ENCODE measurements around the gene SURF4.

SURF4 gene

DNA sequence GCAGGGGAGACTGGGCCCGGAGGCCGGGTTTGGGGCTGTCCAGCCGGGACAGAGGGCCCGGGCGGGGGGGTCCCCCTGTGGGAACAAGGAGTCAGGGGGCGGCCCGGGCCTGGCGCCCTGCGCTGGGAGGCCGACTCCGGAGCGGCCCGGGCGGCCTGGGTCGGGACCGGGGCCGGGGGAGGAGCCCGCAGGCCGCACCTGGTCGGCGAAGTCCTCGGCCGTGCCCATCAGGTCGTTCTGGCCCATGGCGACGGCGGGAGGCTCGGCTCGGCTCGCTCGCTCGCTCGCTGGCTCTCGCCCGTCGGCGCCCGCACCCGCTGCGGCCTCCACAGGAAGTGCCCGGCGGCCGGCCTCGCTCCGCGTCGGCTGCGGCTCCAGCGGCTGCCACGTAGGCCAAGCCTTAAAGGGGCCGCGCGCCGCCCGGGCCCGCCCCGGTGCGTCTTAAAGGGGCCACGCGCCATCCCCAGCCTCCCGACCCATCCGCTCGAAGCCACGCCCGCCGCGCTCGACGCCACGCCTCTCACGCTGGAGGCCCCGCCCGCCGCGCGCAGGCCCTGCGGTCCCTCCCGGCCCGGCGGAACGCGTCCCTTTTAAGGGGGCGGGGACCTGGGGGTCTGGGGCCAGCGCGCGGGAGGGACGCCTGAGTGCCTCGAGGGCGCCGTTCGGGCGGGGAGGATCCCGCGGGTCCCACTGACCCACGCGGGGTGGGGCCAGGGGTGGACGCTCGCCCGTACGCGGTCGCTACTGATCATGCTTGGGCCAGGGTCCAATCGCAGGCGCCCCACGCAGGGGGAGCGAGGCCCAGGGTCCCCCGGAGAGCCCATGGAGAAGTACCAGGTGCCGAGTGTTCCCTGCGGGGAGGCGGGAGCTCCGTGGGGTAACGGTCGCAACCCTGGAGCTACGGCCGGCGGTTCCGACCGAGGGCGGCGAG, at the start of gene SURF4, which contains the start of gene STKLD1:
Gene SURF4 (minus strand): TSS at position 337 of the 931 bp plus-strand sequence. CDS start 91 bp downstream, at position 246.
Gene STKLD1 (plus strand): TSS at position 643 of the 931 bp plus-strand sequence. CDS start 108 bp downstream, at position 751.
- in situ Hi-C loops (cut with HindIII; ENCODE audit: low sequenced_read_pairs), result loop anchor here (5.0 kb wide), 3 partner anchors 41 to 116 kb away; partner anchors contain the start of gene REXO4

DNA sequence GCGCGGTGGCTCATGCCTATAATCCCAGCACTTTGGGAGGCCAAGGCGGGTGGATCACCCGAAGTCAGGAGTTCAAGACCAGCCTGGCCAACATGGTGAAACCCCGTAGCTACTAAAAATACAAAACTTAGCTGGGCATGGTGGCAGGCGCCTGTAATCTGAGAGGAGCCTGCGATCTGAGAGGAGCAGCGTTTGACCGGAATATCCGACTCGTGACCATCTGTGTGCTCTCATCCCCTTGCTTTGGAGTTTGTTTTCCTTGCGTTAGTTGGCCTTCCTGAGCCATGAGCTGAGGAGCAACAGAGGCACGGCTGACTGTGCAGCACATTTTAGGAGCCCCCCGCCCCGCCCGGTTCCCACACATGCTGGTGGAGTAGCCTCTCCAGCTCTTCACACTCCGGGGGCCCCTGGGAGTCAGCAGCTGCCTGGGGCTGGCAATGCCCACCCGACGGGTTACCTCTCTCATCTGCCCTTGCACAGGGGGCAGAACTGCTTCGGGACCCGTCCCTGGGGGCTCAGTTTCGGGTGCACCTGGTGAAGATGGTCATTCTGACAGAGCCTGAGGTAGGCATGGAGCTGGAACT, 49.3 kb upstream of the SURF4 start:
- in situ Hi-C loops (cut with HindIII; ENCODE audit: low sequenced_read_pairs), result no loop called here

DNA sequence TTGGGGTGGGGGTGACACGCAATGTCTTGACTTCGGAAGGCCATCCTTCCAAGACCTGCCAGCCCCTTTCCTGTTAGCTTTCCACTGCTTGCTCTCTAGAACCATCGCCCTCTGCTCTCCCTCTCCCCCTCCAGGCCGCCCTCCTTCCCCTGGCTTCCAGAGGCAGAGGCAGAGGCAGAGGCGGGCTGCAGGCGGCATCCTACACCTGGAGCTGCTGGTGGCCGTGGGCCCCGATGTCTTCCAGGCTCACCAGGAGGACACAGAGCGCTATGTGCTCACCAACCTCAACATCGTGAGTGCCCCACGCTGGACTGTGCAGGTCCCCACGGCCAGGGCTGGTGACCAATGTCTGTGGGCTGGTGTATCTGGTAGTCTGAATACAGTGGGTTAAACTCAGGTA, 48.3 kb upstream of the SURF4 start:
- in situ Hi-C loops (cut with HindIII; ENCODE audit: low sequenced_read_pairs), result no loop called here

DNA sequence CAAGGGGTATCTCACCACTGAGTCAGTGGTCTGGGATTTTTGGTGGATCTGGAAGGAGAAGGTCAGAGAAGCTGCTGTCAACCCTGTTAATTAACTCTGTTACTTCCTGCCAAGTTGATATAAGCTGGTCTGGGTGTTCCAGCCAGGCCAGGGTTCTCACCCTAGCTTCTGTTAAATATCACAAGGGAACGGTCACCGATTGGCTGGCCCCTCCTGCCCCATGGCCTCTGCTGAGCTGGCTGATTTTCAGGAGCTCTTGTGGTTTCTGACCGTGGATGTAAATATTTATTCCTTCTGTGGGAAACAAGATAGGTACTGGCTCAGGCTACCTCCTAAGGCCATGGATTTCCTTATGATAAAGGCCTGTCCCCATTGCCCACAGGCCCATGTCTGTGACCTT, 47.4 kb upstream of the SURF4 start:
- in situ Hi-C loops (cut with HindIII; ENCODE audit: low sequenced_read_pairs), result no loop called here

DNA sequence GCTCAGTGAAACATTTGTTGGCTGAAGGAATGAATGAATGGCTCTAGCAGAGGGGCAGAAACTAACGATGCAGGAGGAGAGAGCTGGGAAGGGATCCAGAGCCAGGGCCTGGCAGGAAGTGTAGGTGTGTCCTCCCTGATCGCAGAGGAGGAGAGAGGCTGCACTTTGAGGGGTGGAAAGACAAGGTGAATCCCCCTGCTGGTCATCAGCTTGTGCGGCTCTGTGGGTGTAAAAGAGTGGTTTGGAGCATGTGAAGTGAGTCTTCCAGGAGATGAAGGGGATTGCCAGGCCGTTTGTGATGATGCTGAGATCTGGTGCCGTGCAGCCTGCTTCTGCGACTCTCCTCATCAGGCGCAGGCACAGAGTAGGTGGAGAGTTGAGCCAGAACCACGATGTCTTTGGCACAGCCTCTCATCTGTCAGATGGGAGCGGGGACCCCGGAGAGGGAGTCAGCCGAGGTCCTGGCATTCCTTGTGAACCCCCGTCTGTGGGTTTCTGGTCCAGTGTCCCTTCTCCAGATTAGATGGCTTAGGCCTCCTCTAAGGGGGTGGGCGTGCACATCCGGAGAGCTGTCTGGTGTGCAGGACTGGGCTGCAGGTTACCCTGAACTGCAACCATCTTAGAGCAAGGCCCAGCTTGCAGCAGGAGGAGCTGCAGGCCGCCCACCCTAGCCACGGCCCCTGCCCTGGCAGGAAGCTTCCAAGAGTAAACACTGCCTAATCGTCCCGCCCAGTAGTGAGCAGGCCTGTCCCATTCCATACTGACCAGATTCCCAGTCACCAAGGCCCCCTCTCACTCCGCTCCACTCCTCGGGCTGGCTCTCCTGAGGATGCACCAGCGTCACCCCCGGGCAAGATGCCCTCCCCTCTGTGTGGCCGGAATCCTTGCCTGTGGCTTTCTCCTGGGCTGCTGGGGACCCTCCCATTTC, 46.0 kb upstream of the SURF4 start, which contains the start of gene ADAMTS13:
Gene ADAMTS13 (plus strand): TSS at position 753 of the 928 bp plus-strand sequence. CDS start 77 bp downstream, at position 830.
- in situ Hi-C loops (cut with HindIII; ENCODE audit: low sequenced_read_pairs), result no loop called here

DNA sequence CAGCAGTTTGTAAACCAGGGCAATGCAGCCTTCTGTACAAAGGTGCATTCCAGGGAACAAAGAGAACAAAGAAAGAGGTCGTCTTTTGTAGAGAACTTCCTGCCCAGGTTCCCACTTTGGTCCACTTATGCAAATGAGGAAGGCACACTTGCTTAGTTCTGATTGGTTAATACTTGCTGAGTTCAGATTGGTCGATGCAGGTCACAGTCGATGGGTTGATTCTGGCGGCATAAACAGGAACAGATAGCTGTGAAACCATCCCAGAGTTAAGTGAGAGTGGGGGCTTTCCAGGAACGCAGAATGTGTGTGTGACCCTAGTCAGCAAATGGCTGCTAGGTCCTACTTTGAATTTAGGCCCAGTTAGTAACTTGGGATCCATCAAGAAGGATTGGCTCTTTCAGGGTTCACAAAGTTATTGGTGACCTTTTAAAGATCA, 44.5 kb upstream of the SURF4 start:
- in situ Hi-C loops (cut with HindIII; ENCODE audit: low sequenced_read_pairs), result no loop called here

DNA sequence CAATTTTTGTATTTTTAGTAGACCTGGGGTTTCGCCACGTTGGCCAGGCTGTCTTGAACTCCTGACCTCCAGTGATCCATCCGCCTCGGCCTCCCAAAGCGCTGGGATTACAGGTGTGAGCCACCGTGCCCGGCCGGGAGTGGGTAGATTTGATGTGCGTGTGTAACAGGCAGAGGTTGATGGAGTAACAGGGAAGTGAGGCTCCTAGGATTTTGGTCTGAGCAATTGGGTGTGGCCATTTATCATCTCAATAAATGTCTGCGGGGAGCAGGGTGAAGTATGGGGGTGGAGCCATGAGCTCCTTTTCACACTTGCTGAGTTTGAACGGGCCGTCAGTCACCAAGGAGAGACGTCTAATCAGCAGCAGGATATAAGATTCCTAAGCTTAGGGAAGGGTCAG, 43.1 kb upstream of the SURF4 start:
- in situ Hi-C loops (cut with HindIII; ENCODE audit: low sequenced_read_pairs), result loop anchor here (5.0 kb wide), 3 partner anchors 42 to 73 kb away; partner anchors contain the start of genes STKLD1 and SURF4

DNA sequence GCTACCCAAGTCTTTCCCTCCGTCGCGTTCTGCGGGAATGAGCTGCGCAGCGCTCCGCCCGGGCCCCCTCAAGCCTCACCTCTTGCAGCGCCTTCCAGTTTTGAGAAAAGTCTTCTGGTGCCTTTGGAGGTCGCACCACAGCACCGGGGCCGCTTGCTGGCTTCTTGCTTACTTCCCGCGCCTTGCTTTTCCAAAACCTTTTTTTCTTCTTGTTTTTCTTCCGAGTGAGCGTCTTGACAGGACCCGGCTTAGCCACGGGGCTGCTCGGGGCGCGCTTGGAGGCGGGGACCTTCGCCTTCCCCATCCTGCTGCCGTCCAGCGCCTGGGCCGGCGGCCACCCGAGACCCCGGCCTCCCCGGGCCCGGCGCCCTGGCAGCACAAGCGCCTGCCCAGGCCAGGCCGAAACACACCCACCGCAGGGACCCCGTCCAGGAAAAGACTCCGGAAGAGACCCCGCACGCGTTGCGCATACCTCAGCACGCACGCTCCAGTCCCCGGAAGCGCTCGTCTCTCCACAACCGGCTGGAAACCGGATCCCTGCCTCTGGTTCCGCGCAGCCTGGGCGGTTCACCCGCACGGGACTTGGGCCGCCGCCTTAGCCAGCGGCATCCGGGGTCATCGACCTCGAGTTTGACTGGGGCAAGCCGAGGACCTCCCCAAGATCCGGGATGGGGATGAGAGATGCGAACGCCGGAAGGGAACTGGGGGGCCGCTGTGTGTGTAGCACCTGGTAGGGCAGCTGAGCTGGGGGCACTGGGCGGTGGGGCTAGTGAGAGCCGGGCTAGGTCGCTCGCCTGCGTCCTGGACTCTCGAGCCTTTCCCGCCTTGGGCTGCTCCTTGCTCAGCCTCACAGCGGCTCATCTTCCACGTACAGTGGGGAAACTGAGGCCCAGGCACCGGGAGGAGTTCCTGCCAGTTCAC, 41.9 kb upstream of the SURF4 start, which contains the start of gene REXO4:
Gene REXO4 (minus strand): TSS at position 470 of the 921 bp plus-strand sequence. CDS start 166 bp downstream, at position 304.
- in situ Hi-C loops (cut with HindIII; ENCODE audit: low sequenced_read_pairs), result loop anchor here (5.0 kb wide), 3 partner anchors 40 to 74 kb away; partner anchors contain the start of genes STKLD1 and SURF4

DNA sequence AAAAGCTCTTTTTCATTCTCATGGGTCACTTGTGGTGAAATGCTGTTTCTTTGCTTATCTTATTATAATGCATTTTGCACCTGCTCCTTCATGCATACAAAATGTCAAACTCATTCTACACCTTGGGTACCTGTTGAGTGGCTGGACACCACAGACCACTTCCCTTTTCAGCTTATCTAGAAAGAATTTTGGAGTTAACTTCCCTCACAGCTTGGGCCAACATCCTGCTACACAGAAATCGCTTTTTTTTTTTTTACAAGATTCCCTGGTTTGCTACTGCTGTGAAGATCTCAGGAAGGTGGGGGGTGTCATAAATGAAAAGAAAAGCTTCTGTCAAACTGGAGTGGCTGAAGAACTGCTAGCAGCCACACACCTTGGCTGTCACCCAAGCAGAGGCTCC, 39.3 kb upstream of the SURF4 start:
- in situ Hi-C loops (cut with HindIII; ENCODE audit: low sequenced_read_pairs), result loop anchor here (5.0 kb wide), 3 partner anchors 38 to 77 kb away; partner anchors contain the start of genes STKLD1 and SURF4

DNA sequence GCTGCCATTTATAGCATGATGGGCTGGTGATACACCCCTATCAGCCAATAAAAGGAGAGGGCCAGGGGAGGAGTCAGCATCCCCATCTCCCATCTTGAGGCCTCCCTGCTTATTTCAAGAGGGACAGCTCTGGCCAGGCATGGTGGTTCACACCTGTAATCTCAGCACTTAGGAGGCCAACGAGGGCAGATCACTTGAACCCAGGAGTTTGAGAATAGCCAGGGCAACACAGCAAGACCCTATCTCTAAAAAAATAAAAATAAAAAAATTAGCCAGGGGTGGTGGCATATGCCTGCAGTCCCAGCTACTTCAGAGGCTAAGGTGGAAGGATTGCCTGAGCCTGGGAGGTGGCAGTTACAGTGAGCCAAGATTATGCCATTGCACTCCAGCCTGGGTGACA, 32.2 kb upstream of the SURF4 start:
- in situ Hi-C loops (cut with HindIII; ENCODE audit: low sequenced_read_pairs), result no loop called here

DNA sequence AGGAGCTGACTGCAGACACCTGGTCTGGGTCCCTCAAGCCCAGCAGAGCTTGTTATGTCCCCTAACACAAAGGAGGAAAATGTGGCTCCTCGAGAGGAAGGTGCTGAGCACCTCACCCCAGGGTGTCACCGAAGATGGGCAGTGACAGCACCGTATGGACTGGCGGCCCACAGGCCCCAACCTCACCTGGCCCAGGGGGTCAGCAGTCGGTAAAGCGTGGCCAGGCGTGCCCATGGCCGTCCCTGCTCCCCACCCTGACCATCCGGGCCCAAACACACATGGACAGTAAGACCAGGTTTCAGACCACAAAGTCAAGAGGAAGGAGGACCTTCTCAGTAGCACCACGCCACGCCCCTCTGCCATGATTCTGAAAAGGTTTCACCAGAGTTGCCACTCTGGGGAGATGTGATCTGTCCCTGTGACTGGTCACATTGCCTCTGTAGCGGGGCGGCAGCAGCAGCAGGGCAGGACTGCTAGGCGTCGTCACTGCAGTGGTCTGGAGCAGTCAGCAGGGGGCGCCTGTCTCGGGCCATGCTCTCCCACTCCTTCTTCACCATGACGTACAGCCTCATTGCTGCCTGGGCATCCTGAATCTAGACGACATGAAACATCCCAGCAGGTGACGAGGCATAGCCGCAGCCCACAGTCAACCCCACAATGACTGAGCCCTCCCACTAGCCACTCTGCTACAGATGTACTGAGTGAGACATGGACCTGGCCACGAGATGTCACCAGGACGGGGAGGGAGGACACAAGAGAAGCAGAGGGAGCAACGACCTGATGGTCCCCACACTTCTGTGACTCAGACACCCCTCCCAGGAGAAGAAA, 30.8 kb upstream of the SURF4 start:
- in situ Hi-C loops (cut with HindIII; ENCODE audit: low sequenced_read_pairs), result no loop called here

DNA sequence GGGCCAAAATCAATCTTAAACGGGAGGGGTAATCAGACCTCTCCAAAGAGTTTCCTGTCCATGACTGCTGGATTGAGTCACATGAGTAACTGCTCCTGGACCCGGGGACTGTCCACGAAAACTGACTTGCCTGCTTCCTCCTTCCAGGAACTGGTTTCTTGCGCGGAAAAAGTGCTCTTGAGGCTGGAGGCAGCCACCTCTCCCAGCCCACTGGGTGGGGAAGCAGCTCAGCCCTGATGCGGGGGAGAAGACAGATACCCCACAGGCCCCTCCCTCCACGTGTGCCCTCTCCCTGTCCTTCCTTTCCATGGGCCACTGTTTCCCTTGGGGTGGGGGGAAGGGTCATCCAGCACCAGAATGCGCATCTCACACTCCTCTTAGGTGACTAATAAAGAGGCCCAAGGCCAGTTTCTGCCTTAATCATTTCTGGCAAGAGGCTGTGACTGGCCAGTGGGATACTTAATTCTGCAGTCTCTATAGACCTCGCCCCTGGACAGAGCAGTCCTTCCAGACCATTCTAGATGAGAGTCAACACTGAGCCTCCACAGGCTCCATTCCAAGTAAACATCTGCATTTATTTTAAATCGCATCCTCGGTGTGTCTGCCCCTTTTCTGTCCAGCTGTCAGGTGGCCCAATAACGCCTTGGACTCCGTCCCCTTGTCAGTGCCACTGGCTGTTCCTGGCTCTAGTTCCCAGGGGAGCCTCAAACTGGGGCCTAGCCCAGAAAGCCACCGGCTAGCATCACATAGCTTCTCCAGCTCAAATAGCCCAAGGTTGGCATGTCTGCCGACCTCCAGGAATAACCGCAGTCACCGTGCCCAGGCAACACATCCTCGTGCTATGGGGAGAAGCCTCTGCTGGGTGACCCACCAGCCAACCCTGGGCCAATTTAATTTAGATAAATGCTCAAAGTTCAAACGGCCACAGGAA, 29.9 kb upstream of the SURF4 start:
- in situ Hi-C loops (cut with HindIII; ENCODE audit: low sequenced_read_pairs), result no loop called here

DNA sequence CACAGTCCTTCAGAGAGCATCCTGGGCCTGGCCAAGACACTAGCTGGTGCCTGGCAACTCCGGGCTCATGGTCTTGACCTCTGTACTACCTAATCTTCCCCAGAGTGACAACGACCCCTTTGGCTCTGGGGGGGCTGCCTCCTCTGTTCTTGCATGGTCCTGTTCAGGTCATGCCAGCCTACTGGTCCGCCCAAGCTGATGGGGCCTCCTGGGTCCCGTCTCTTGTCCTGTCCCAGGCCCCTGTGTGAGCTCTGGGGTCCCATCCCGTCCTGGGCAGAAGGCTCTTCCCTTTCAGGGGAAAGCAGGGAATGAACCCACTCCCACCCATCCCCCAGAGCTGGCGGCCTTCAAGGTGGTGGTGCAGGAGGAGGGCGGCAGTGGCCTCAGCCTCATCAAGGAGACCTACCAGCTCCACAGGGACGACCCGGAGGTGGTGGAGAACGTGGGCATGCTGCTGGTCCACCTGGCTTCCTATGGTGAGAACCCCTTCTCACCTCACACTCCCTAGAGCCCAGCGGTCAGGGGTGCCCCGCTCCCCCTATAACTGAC, 28.7 kb upstream of the SURF4 start:
- in situ Hi-C loops (cut with HindIII; ENCODE audit: low sequenced_read_pairs), result no loop called here

DNA sequence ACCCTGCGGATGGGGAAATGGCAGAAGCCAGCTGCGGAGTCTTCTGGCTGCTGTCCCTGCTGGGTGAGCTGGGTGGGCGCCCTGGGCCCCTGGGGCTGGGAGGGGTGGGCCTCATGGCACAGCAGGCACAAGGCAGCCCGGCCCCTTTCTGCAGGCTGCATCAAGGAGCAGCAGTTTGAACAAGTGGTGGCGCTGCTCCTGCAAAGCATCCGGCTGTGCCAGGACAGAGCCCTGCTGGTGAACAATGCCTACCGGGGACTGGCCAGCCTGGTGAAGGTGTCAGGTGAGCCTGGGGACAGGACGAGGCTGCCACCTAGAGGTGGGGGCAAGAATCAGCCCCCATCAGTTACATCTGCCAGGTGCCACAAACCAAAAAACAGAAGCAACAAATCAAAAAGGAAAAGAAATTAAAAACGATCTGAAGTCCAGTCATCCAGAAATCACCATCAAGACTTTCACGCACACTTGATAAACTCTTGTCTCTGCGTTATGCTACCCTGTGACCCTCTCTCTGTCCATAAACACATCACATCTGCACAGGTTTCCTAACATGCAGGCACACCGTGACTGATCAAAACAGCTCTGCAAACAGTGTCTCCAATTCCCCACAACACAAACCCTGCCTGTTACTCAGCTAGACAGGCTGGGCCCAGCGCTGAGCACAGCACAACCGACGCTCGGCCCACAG, 28.1 kb upstream of the SURF4 start:
- in situ Hi-C loops (cut with HindIII; ENCODE audit: low sequenced_read_pairs), result no loop called here

DNA sequence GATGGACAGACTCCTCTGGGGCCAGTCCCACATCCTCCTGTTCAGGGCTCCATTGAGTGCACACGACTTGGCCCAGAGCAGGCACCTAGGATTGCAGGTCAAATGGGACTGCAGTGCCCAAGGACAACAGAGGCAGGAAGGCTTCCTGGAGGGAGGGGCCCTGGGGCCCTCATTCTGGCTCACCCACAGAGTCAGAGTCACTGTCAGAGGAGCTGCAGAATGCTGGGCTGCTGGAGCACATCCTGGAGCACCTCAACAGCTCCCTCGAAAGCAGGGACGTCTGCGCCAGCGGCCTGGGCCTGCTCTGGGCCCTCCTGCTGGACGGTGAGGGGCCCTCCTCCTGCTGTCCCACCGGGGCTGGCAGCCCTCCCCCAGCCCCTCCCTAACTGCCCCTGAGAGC, 26.8 kb upstream of the SURF4 start:
- in situ Hi-C loops (cut with HindIII; ENCODE audit: low sequenced_read_pairs), result no loop called here

DNA sequence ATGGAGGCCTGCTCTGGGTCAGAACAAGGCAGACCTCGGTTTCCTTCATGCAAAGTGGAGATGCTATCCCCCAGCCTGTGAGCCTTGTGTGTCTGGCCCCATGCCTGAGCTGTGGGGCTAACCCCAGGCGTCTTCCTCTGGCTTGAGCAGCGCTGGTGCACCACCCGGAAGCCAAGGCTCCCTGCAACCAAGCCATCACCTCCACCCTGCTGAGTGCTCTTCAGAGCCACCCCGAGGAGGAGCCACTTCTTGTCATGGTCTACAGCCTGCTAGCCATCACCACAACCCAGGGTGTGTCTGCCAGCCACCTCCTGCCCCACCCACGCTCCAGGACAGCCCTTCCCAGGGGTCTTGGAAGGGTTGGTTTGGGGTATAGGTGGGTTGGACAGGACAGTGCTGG, 25.7 kb upstream of the SURF4 start:
- in situ Hi-C loops (cut with HindIII; ENCODE audit: low sequenced_read_pairs), result no loop called here
